A673 (cell line): ENCODE results near the gene RANBP3. TPM values are rescaled to one million over a fixed set of nuclear protein-coding genes. Genes with fewer than 3 reads are reported as not detected.

Experiments used
- BruUV-seq: library from RNA; stranded (reverse); fragments of 400-500 nt; replicated peaks from 2 replicates; lab custom pipeline; 2021; lab: Mats Ljungman, UMichigan
- CTCF ChIA-PET: fragments of 300-600 bp; sonication (Branson Sonifier 250); formaldehyde crosslinking; loops from one replicate; lab custom pipeline; 2022; ENCODE audit warnings: antibody characterized with exemption; lab: Charles Lee
- POLR2A ChIA-PET: fragments of 300-600 bp; sonication (Branson Sonifier 250); formaldehyde crosslinking; loops from one replicate; lab custom pipeline; 2022; ENCODE audit warnings: antibody characterized with exemption; ENCODE audit not compliant: low non-redundant PET; lab: Charles Lee
- DNase-seq: peaks from one replicate; pipeline ENCODE4 v3.0.0-alpha.2; 2015; ENCODE audit warnings: low spot score
- H3K27ac ChIP-seq: fragments of 200-600 bp; sonication (generic); 2 replicates; pipeline ENCODE4 v1.5.1; 2016; ENCODE audit warnings: mixed run types, low read depth, mild to moderate bottlenecking, mixed read lengths, antibody characterized with exemption, low read length; ENCODE audit not compliant: poor library complexity, severe bottlenecking
- H3K27me3 ChIP-seq: fragments of 200-600 bp; sonication (generic); replicated peaks from 2 replicates; pipeline ENCODE4 v1.6.1; 2017; ENCODE audit warnings: mixed run types, low read depth, mild to moderate bottlenecking, mixed read lengths, antibody characterized with exemption, low read length; ENCODE audit not compliant: insufficient read depth, poor library complexity
- H3K36me3 ChIP-seq: fragments of 200-600 bp; sonication (generic); 2 replicates; pipeline ENCODE4 v1.6.1; 2016; ENCODE audit warnings: mixed run types, mild to moderate bottlenecking, mixed read lengths, antibody characterized with exemption, low read length; ENCODE audit not compliant: insufficient read depth, poor library complexity, severe bottlenecking
- H3K4me1 ChIP-seq: fragments of 200-600 bp; sonication (generic); 2 replicates; pipeline ENCODE4 v1.6.1; 2017; ENCODE audit warnings: mixed run types, mild to moderate bottlenecking, mixed read lengths, antibody characterized with exemption, low read length; ENCODE audit not compliant: insufficient read depth, poor library complexity, severe bottlenecking
- H3K4me3 ChIP-seq: fragments of 200-600 bp; sonication (generic); 2 replicates; pipeline ENCODE4 v1.5.1; 2016; ENCODE audit warnings: low read depth, mixed run types, mild to moderate bottlenecking, mixed read lengths, low read length; ENCODE audit not compliant: poor library complexity, severe bottlenecking
- H3K9me3 ChIP-seq: fragments of 200-600 bp; sonication (generic); 2 replicates; pipeline ENCODE4 v1.6.1; 2016; ENCODE audit warnings: mixed run types, low read depth, mild to moderate bottlenecking, mixed read lengths, antibody characterized with exemption, low read length; ENCODE audit not compliant: poor library complexity, severe bottlenecking
- EZH2 ChIP-seq: fragments of 200-600 bp; sonication (generic); IDR thresholded peaks from 2 replicates; pipeline ENCODE4 v1.6.1; 2017; ENCODE audit warnings: borderline replicate concordance, low read depth, mild to moderate bottlenecking, mixed read lengths, antibody characterized with exemption, low read length; ENCODE audit not compliant: poor library complexity, severe bottlenecking
- intact Hi-C: fragments of 100-400 bp; cut with micrococcal nuclease; formaldehyde crosslinking; loops from one replicate; pipeline ENCODE4 v1.10.0; 2022; ENCODE audit not compliant: unreplicated experiment
- total RNA-seq: library from RNA; stranded (reverse); gene quantifications from 2 replicates; pipeline ENCODE4 v1.2.3, GENCODE V29; 2021
- TF ChIP-seq, protein P1 (sequence below): fragments of 300-800, 200-600 bp; sonication (generic); conservative IDR thresholded peaks from 2 replicates; pipeline ENCODE4 v1.5.1; 2017; ENCODE audit warnings: low read depth, mild to moderate bottlenecking, antibody characterized with exemption, low read length, moderate library complexity, mixed read lengths

RANBP3 gene
- total RNA-seq, 1 experiment from 2014 or later, result 130 TPM

DNA sequence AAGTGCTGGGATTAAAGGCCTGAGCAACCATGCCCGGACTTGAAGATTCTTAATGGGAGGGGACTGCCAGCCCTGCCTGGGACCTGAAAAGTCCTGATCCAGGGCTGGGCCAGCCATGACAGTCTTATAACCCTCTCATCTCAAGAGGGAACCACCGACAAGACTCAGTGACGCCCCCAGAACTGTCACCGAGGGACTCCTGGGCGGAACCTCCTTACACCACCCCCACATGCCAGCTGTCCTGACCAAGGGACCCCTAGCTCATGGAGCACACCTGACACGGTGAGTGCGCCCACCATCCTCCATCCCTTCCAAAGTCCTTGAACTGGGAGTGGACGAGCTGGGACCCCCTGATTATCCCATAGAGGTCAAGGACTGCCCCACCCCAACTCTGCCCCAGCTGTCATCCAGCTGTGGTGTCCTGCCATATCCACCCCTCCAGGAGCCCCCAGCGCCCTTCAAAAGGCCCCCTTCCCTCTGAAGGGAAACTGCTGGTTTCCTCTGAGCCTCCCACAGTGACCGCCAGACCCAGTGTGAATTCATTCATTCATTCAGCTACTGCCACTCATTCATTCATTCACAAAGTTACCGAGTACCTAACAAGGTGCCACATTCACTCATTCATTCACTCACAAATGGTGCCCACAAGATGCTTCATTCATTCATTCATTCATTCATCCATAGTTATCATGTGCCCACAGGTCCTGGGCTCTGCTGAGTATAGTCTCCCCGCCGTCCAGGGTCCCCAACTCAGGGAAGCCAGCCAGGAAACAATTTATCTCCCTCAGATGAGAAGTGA lies 78.0 kb downstream of the RANBP3 start:
- Histone ChIP-seq H3K36me3 (peaks cover 14% of the 10 kb centered on the region), H3K27me3 (no peaks in the 10 kb centered on the region), H3K4me1 (peaks cover 8% of the 10 kb centered on the region), H3K9me3 (no peaks in the 10 kb centered on the region), H3K4me3 (no peak overlapping the region), H3K27ac (no peak overlapping the region)
- TF ChIP-seq, protein P1, sequence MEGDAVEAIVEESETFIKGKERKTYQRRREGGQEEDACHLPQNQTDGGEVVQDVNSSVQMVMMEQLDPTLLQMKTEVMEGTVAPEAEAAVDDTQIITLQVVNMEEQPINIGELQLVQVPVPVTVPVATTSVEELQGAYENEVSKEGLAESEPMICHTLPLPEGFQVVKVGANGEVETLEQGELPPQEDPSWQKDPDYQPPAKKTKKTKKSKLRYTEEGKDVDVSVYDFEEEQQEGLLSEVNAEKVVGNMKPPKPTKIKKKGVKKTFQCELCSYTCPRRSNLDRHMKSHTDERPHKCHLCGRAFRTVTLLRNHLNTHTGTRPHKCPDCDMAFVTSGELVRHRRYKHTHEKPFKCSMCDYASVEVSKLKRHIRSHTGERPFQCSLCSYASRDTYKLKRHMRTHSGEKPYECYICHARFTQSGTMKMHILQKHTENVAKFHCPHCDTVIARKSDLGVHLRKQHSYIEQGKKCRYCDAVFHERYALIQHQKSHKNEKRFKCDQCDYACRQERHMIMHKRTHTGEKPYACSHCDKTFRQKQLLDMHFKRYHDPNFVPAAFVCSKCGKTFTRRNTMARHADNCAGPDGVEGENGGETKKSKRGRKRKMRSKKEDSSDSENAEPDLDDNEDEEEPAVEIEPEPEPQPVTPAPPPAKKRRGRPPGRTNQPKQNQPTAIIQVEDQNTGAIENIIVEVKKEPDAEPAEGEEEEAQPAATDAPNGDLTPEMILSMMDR, result no peak
- TF ChIP-seq EZH2, result no peak
- no peak for DNase-seq
- CTCF ChIA-PET, result interaction anchor here (0.7 kb wide), 1 partner anchor 8 kb away, joined by 4 read pairs; no protein-coding TSS in a partner anchor
- POLR2A ChIA-PET, result no interaction called here
- intact Hi-C loops, result no loop called here
- no TSS peak for BruUV-seq

DNA sequence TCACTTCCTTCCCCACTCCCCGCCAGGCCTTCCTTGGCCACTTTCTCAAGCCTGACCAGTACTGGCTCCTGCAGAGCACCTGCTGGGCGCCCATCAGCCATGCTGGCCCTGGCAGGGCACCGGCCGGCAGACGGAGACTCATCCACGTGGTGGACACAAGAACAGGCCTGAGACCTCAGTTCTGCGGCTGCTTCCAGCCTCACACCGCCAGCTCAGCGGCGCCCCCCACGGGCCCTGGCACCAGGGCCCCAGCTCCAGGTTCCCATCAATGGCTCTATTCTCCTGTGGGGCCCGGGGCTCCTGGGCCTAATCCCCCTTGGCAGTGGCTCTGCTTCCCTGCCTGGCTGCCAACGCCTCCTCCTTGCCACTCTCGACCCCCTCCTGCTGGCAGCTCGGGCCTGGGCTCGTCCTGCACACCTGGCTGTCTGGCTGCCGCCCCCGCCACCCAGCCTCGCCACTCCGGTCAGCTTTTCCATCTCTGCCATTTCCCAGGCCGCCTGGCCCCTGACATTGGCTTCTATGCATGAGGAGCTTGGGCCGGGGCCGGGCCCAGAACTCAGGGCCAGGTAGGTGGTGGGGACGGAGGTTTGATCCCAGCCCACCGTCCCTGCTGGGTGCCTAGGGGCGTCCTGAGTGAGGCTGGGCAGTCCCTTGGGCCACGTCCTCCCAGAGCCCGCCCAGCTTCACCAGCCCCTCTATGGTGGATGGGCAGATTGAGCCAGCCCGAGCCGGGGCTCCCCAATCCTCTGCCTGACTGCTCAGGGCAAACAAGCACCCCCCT lies 80.6 kb downstream of the RANBP3 start:
- CTCF ChIA-PET, result interaction anchor here (0.7 kb wide), 1 partner anchor 125 kb away, joined by 3 read pairs; no protein-coding TSS in a partner anchor
- TF ChIP-seq EZH2, result no peak
- TF ChIP-seq, protein P1, result peak; percentile 21; the same call in 1 of the 2 replicates
- BruUV-seq, result no TSS peak

DNA sequence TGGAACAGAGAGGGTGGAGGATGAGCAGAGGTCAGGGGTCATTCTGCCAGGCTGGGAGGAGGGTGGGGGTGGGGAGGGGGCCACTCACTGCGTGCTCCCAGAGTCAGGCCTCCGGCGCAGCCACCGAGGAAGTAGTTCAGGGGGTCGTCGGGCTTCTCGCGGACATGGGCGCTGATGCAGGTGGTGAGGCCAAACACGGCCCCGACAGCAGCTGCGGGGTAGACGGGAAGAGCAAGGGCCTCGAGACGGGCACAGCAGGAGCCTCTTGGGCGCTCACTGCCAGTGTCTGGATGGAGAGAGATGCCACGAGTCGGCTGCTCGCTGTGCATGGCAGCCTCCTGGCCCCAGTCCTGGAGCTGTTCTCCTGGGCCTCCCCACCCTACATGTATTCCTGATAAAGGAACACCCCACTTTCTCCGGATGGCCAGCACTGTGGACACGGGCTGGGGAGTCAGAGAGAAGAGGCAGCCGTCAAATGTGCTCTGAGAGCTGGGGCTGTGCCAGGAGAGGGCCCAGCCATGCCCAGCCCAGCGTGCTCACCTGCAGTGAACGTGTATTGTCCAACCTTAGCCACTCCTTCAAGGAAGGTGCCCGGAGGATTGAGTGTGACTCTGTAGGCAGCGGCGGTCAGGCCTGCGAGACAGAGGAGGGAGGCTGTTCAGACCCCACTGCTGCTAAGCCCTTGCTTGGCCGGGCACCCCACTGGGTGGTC lies 81.4 kb downstream of the RANBP3 start:
- TF ChIP-seq, protein P1, result no peak
- no peak for TF ChIP-seq EZH2
- Histone ChIP-seq H3K36me3 (peaks cover 14% of the 10 kb centered on the region), H3K4me3 (no peak overlapping the region), H3K4me1 (peaks cover 8% of the 10 kb centered on the region), H3K9me3 (no peaks in the 10 kb centered on the region), H3K27me3 (no peaks in the 10 kb centered on the region), H3K27ac (no peak overlapping the region)
- intact Hi-C loops, result no loop called here
- no peak for DNase-seq
- ChIA-PET CTCF (interaction anchor here (0.7 kb wide), 1 partner anchor 126 kb away, joined by 3 read pairs; no protein-coding TSS in a partner anchor), POLR2A (no interaction called here)
- no TSS peak for BruUV-seq

More for the DNA sequence above, 80.6 kb downstream of the RANBP3 start:
- no peak for DNase-seq
- Histone ChIP-seq H3K9me3 (no peaks in the 10 kb centered on the region), H3K4me3 (no peak overlapping the region), H3K36me3 (peaks cover 14% of the 10 kb centered on the region), H3K4me1 (peaks cover 3% of the 10 kb centered on the region), H3K27ac (no peak overlapping the region), H3K27me3 (no peaks in the 10 kb centered on the region)
- POLR2A ChIA-PET, result no interaction called here
- intact Hi-C loops, result no loop called here
